Activated CD4-positive, alpha-beta T cell treated with anti-CD3 and anti-CD28 coated beads, Interleukin-10, Interleukin-2, amounts not matched to agents 100 ng/mL and 50 ng/mL, durations not matched to agents 16 hours and 8 hours (primary cell): ENCODE measurements around the gene LIPM.
"Not testable (repeated sequence)": the region's sequence is repeated elsewhere in the genome, so short reads cannot be mapped to it uniquely, and the experiment has no call there.

Experiments
- DNase-seq: peaks from one replicate; pipeline ENCODE4 v3.0.0-alpha.2; 2020

LIPM gene

GRCh38 chr10:88804083-88804812 lies 1.7 kb downstream of the LIPM start:
- no peak for DNase-seq

- no peak for DNase-seq
These were observed 2.8 kb downstream of the LIPM start for GRCh38 chr10:88805361-88805760.

DNA sequence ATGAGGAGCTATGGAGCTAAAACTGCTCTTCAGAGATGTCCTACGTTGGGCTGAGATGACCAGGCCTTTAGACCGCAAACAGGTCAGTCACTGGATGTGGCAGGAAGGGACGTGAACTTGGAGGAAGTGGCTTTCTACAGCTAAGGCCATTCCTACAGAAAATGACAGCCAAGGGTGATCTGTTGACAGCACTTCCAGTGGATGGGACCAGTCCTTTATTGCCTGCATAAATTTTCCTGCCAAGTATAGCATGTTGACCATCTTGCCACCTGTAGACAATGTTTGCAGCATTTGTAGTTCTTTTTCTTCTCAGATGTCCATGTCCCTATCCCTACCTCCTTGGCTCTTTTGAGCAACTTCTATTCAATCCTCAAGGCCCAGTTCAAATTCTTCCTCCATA lies 3.4 kb downstream of the LIPM start:
- no peak for DNase-seq

GRCh38 chr10:88809621-88810020 lies 7.1 kb downstream of the LIPM start:
- no peak for DNase-seq

DNA sequence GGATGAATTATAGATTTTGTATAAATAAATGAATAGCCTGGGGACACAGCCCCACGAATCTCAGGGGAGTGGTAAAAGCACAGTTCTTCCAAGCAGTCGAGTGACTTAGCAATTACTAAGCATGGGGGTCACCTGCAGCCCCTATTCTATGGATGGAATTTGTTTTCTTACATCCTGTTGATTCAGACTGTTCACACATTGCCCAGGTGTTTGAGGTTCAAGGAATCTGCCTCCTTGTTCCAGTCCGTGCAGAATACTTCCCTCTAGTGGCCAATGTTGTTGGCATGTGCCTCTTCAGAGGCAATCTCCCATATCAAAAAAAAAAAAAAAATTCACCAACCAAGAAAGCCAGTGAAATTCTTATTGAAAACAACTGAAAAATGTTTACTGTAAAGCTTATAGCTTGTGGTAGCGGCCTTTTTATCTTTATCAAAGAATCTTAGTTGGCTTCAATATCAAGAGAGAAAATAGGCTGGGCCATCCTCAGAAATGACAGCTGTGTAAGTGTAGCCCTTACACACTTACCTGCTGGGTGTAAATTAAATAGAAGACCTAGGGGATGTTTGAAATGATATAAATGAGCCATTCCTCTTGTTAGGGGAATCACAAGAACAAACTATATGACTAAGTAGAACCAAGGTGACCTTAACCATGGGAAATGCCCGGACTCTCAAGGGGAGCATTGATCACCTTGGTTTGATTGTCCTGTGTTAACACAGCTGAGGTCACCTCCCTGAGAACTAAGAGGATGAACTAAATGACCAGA lies 7.8 kb downstream of the LIPM start:
- DNase-seq, result peak; percentile 71

- DNase-seq, result no peak
These were observed 10.7 kb downstream of the LIPM start for GRCh38 chr10:88813200-88813599.

- no peak for DNase-seq
These were observed 16.8 kb downstream of the LIPM start for GRCh38 chr10:88819290-88819689.

GRCh38 chr10:88820748-88821401 lies 18.3 kb downstream of the LIPM start:
- DNase-seq, result no peak

DNA sequence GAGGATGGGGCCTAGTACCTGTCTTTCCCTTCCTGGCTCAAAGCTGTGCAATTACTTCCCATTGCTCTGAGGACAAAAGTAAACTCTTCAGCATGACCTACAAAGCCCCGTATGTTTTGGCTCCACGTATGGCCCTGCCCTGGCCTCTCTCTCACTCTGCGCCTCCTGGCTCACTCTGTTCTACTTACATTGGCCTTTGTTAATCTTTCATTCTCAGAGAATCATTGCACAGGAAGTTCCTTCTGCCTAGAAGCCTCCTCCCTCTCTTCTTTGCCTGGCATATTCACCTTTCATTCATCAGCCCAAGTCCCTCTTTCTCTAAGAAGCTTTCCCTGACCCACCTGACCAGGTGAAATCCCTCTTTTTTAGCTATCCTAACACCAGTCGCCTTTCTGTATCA lies 23.9 kb downstream of the LIPM start:
- no peak for DNase-seq

DNA sequence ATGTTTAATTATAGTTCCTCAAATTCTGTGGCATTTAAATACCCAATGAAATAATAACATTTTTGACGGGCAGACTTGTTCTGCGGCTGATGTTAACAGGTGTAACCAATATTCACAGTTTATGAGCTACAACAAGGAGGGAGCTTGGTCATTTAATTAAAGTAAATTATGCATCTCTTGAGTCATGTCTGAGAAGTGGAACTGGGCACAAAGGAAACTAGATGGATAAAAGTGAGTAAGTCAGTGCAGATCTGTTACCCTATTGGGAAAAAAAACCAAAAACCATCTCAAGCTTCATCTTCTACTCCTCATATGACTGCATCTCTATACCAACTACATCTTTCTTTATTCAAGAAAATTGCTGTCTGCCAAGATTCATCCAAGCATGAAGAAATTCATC lies 25.1 kb downstream of the LIPM start:
- DNase-seq, result peak; percentile 38

GRCh38 chr10:88828310-88828709 lies 25.8 kb downstream of the LIPM start:
- no peak for DNase-seq

GRCh38 chr10:88830643-88831268 lies 28.2 kb downstream of the LIPM start:
- peak; percentile 70 for DNase-seq

- DNase-seq, result peak; percentile 83
These were observed 29.2 kb downstream of the LIPM start for GRCh38 chr10:88831709-88832108.

DNA sequence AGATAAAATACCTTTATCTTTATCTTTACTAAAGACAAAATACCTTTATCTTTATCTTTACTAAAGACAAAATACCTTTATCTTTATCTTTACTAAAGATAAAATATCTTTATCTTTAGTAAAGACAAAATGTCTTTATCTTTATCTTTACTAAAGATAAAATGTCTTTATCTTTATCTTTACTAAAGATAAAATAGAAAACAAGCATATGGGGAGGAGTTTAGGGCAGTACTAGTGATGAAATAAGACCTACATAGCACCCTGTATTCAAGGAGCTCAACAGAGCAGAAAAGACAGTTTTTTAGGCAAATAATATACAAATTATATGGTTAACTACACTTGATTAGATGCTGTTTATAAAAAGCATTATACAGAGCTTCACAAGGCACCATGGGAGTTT lies 29.8 kb downstream of the LIPM start:
- no peak for DNase-seq

- DNase-seq, result no peak
These were observed 30.6 kb downstream of the LIPM start for GRCh38 chr10:88833156-88833555.

- peak; percentile 43 for DNase-seq
These were observed 31.2 kb downstream of the LIPM start for GRCh38 chr10:88833723-88834122.

GRCh38 chr10:88835096-88835909 lies 32.8 kb downstream of the LIPM start:
- DNase-seq, result peak; percentile 92

- DNase-seq, result no peak
These were observed 33.3 kb downstream of the LIPM start for GRCh38 chr10:88835910-88836221.

- DNase-seq, result not testable (repeated sequence)
These were observed 35.1 kb downstream of the LIPM start for GRCh38 chr10:88837632-88838031.

DNA sequence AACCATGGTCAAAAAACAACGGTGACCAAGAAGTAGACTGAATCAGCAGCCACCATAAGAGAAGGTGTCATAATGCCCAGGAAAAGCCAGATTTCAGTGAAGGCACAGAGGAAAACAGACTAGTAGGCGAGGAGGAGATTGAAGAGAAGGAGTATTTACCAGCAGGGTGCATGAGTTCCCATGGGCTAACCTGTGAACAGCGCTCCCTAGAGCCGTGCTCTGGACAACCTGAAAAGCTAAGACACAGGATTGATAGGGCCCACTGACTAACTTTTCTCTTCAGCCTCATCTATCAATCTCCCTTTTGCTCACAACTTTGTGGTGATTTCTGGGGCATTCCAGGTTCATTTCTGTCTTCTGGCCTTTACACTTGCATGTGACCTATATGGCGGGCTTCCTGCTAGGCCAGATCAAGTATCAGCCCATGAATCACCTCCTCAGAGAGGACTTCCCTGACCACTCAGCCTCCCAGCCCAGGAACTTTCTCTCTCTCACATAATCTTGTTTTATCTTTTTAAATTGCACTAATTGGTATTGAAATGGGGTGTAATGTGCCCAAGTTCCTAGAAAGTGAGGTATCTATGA lies 36.3 kb downstream of the LIPM start:
- DNase-seq, result no peak

- no peak for DNase-seq
These were observed 37.6 kb downstream of the LIPM start for GRCh38 chr10:88840104-88840503.

DNA sequence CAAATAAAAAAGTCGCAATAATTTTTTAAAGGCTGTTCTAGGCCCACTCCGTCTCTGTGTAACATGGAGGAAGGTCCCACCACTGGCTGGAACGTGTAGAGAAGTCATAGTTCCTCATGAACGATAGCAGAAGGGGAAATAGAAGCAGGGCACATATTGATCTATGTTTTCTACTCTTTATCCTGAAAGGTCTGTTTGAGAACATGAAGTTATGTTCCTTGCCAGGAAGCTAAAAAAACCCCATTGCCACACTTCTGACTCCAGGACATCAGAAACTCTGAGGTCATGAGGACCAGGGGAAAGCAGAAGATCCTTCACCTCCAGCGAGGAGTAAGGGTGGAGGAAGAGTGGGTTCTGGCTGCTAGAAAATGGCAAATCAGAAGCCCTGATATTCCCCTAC lies 38.4 kb downstream of the LIPM start:
- no peak for DNase-seq
